ENCODE data around the gene GRID2IP. TPM values are rescaled to one million over a fixed set of nuclear protein-coding genes. Genes with fewer than 3 reads are reported as not detected.
A peak's percentile ranks its signal among the peaks of the same experiment; 100 is the strongest.

Gene GRID2IP
- total and polyA plus RNA-seq, 2 of the 13 experiments (the other 11 are each of a cell fraction or from before 2014, with no cell fraction given) = 0.03 TPM; not detected in 1

GRCh38 chr7:6589829-6590644 is 38.8 kb upstream of the GRID2IP start, which contains the start of gene INTS15 (continued):
- TF ChIP-seq MED8 (CRISPR knock-in tag; IDR thresholded peaks at IDR 0.05; ENCODE audit: insufficient replicate concordance) (peak; percentile 49), PBX2 (CRISPR knock-in tag; IDR thresholded peaks at IDR 0.05) (no peak), ZNF841 (CRISPR knock-in tag; IDR thresholded peaks at IDR 0.05; ENCODE audit: borderline replicate concordance) (no peak), ETV5 (CRISPR knock-in tag; IDR thresholded peaks at IDR 0.05; ENCODE audit: borderline replicate concordance) (peak; percentile 42), SNAI1 (CRISPR knock-in tag; IDR thresholded peaks at IDR 0.05; ENCODE audit: borderline replicate concordance) (no peak), JUN (CRISPR knock-in tag; IDR thresholded peaks at IDR 0.05) (no peak), FOXJ3 (CRISPR knock-in tag; IDR thresholded peaks at IDR 0.05; ENCODE audit: borderline replicate concordance) (no peak), MXD1 (CRISPR knock-in tag; IDR thresholded peaks at IDR 0.05) (peak; percentile 35), DRAP1 (CRISPR knock-in tag; IDR thresholded peaks at IDR 0.05) (no peak), BRCA1 (CRISPR knock-in tag; IDR thresholded peaks at IDR 0.05) (no peak), KDM3A (CRISPR knock-in tag; IDR thresholded peaks at IDR 0.05; ENCODE audit: low read depth) (no peak; the same call in 1 of the 2 replicates), MED13 (CRISPR knock-in tag; IDR thresholded peaks at IDR 0.05) (no peak), XRCC5 (optimal IDR thresholded peaks at IDR 0.05; ENCODE audit: low read length) (no peak), RBAK (CRISPR knock-in tag; IDR thresholded peaks at IDR 0.05) (no peak), RAD51 (IDR thresholded peaks at IDR 0.05; ENCODE audit: borderline replicate concordance) (no peak), CHD4 (IDR thresholded peaks at IDR 0.05; ENCODE audit: borderline replicate concordance, low read length) (no peak), KAT8 (CRISPR knock-in tag; IDR thresholded peaks at IDR 0.05) (peak; percentile 27; the same call in 1 of the 2 replicates), GABPA (IDR thresholded peaks at IDR 0.05; ENCODE audit: low read depth, low read length) (peak; percentile 57), GABPA (CRISPR knock-in tag; IDR thresholded peaks at IDR 0.05; ENCODE audit: low read depth) (no peak), ZNF451 (CRISPR knock-in tag; IDR thresholded peaks at IDR 0.05) (peak; percentile 45; the same call in 1 of the 2 replicates), ZC3H4 (CRISPR knock-in tag; IDR thresholded peaks at IDR 0.05; ENCODE audit: borderline replicate concordance) (no peak), HOXA9 (CRISPR knock-in tag; IDR thresholded peaks at IDR 0.05; ENCODE audit: borderline replicate concordance) (no peak), KLF9 (CRISPR knock-in tag; IDR thresholded peaks at IDR 0.05; ENCODE audit: low read depth) (no peak), ZKSCAN1 (IDR thresholded peaks at IDR 0.05; ENCODE audit: low read length) (no peak), HNRNPH1 (optimal IDR thresholded peaks at IDR 0.05; ENCODE audit: low read depth, low read length) (no peak), HHEX (CRISPR knock-in tag; IDR thresholded peaks at IDR 0.05) (no peak), ZBTB20 (CRISPR knock-in tag; IDR thresholded peaks at IDR 0.05; ENCODE audit: borderline replicate concordance, low read depth) (no peak; the same call in 1 of the 2 replicates), ZBTB7A (CRISPR knock-in tag; IDR thresholded peaks at IDR 0.05) (peak; percentile 37; the same call in 1 of the 2 replicates), MNT (IDR thresholded peaks at IDR 0.05) (no peak)
